GM12878 (cell line): ENCODE measurements around the gene ATP6V1C2. TPM values are rescaled to one million over a fixed set of nuclear protein-coding genes. Genes with fewer than 3 reads are reported as not detected.

Experiments used
- ATAC-seq: fragments of 200-7000 bp; cut with Tn5 transposase; 3 replicates; pipeline ENCODE4 v1.9.1; 2020; ENCODE audit warnings: mild to moderate bottlenecking, moderate library complexity
- BruUV-seq: library from RNA; stranded (reverse); fragments of 400-500 nt; replicated peaks from 2 replicates; lab custom pipeline; 2021; lab: Mats Ljungman, UMichigan
- CTCF ChIA-PET: fragments of 300-600 bp; sonication (Branson Sonifier 250); formaldehyde crosslinking; extraction: SDS; loops from one replicate; lab custom pipeline; 2021; ENCODE audit warnings: inconsistent platforms; lab: Yijun Ruan, JAX
- POLR2A ChIA-PET: fragments of 350-600 bp; formaldehyde crosslinking; extraction: SDS; loops from one replicate; lab custom pipeline; 2021; ENCODE audit warnings: inconsistent platforms; lab: Charles Lee
- RAD21 ChIA-PET: fragments of 300-600 bp; sonication (Branson Sonifier 250); formaldehyde crosslinking; loops from one replicate; lab custom pipeline; 2023; ENCODE audit warnings: antibody characterized with exemption; ENCODE audit not compliant: unreplicated experiment; lab: Charles Lee
- SMC1A ChIA-PET: fragments of 300-600 bp; sonication (Branson Sonifier 250); formaldehyde crosslinking; loops from one replicate; lab custom pipeline; 2023; ENCODE audit not compliant: unreplicated experiment, uncharacterized antibody; lab: Charles Lee
- DNase-seq: peaks from one replicate; pipeline ENCODE4 v3.0.0-alpha.2; 2011; ENCODE audit warnings: low read depth, low spot score
- FAIRE-seq: peaks from 3 replicates; lab custom pipeline; 2011; peaks lifted over from hg19 to GRCh38; lab: Jason Lieb, UNC
- H2AFZ ChIP-seq: 2 replicates; pipeline ENCODE4 v1.6.0; 2011; ENCODE audit warnings: low read depth, low read length, control low read depth; ENCODE audit not compliant: control insufficient read depth
- H3K27ac ChIP-seq: 2 replicates; pipeline ENCODE4 v1.5.1; 2011; ENCODE audit warnings: control low read depth; ENCODE audit not compliant: control insufficient read depth, insufficient read depth
- H3K27me3 ChIP-seq, 2 experiments: replicated peaks in 1 of 2; 2 replicates each; pipeline versions ENCODE4 v1.6.0 to v1.6.1; 2011; ENCODE audit warnings: low read length in 1 of 2; ENCODE audit not compliant: control insufficient read depth in 2 of 2, insufficient read depth in 2 of 2
- H3K36me3 ChIP-seq, 2 experiments: 2 replicates each; pipeline ENCODE4 v1.5.1; 2011; ENCODE audit warnings: low read length in 1 of 2; ENCODE audit not compliant: control insufficient read depth in 2 of 2, insufficient read depth in 2 of 2
- H3K4me1 ChIP-seq: 2 replicates; pipeline ENCODE4 v1.6.1; 2011; ENCODE audit warnings: mild to moderate bottlenecking, low read length, moderate library complexity, mixed read lengths; ENCODE audit not compliant: control insufficient read depth, insufficient read depth
- H3K4me2 ChIP-seq: 2 replicates; pipeline ENCODE4 v1.6.0; 2011; ENCODE audit warnings: control low read depth; ENCODE audit not compliant: control insufficient read depth, insufficient read depth
- H3K4me3 ChIP-seq: fragments of 200-600 bp; sonication (generic); 2 replicates; pipeline ENCODE4 v1.5.1; 2016
- H3K79me2 ChIP-seq: 2 replicates; pipeline ENCODE4 v1.6.0; 2011; ENCODE audit warnings: low read length; ENCODE audit not compliant: control insufficient read depth, insufficient read depth
- H3K9ac ChIP-seq: 2 replicates; pipeline ENCODE4 v1.8.0; 2011; ENCODE audit warnings: low read length, control low read depth, mixed read lengths; ENCODE audit not compliant: control insufficient read depth, insufficient read depth
- H3K9me3 ChIP-seq: replicated peaks from 3 replicates; pipeline ENCODE4 v1.5.1; 2011; ENCODE audit warnings: mild to moderate bottlenecking, low read length; ENCODE audit not compliant: control insufficient read depth, insufficient read depth
- H4K20me1 ChIP-seq: 2 replicates; pipeline ENCODE4 v1.6.0; 2011; ENCODE audit not compliant: control insufficient read depth, insufficient read depth
- BACH1 ChIP-seq: fragments of 450-650 bp; IDR thresholded peaks from 2 replicates; pipeline ENCODE4 v1.6.1; 2017; ENCODE audit warnings: mild to moderate bottlenecking, borderline replicate concordance
- EZH2 ChIP-seq: IDR thresholded peaks from 2 replicates; pipeline ENCODE4 v1.6.1; 2012; ENCODE audit warnings: low read depth, mild to moderate bottlenecking, control low read depth, inconsistent platforms, low read length, borderline replicate concordance; ENCODE audit not compliant: control insufficient read depth
- HCFC1 ChIP-seq: fragments of 150-350 bp; IDR thresholded peaks from 2 replicates; pipeline ENCODE4 v1.6.1; 2014; ENCODE audit warnings: low read length
- HDAC2 ChIP-seq: fragments of 200-600 bp; sonication (generic); IDR thresholded peaks from 2 replicates; pipeline ENCODE4 v1.6.1; 2017
- IKZF2 ChIP-seq, 2 experiments: fragments of 450-650 bp; IDR thresholded peaks; 2 replicates each; pipeline ENCODE4 v1.6.1; 2017; ENCODE audit warnings: mild to moderate bottlenecking in 2 of 2, moderate library complexity in 2 of 2
- MYC ChIP-seq: IDR thresholded peaks from 2 replicates; pipeline ENCODE4 v1.6.1; 2011; ENCODE audit warnings: mild to moderate bottlenecking, low read length, moderate library complexity, inconsistent platforms; ENCODE audit not compliant: insufficient read depth, insufficient replicate concordance, insufficient read length, severe bottlenecking
- POLR2AphosphoS2 ChIP-seq: IDR thresholded peaks from 2 replicates; pipeline ENCODE4 v1.6.1; 2011; ENCODE audit warnings: low read depth, mild to moderate bottlenecking, low read length, improper control_type of control experiment, moderate library complexity
- RCOR1 ChIP-seq: conservative IDR thresholded peaks from 2 replicates; pipeline ENCODE4 v1.6.1; 2012; ENCODE audit warnings: low read depth, low read length, improper control_type of control experiment
- RELB ChIP-seq: fragments of 450-650 bp; IDR thresholded peaks from 2 replicates; pipeline ENCODE4 v1.6.1; 2017; ENCODE audit warnings: low read depth, mild to moderate bottlenecking, moderate library complexity
- SIN3A ChIP-seq: IDR thresholded peaks from 2 replicates; pipeline ENCODE4 v1.6.1; 2012; ENCODE audit warnings: low read depth, low read length, improper control_type of control experiment
- SIX5 ChIP-seq: IDR thresholded peaks from 2 replicates; pipeline ENCODE4 v1.6.1; 2011; ENCODE audit warnings: mild to moderate bottlenecking, low read depth, low read length, moderate library complexity; ENCODE audit not compliant: severe bottlenecking
- SRF ChIP-seq, 2 experiments: IDR thresholded peaks; 2 replicates each; pipeline ENCODE4 v1.6.1; 2011; ENCODE audit warnings: low read depth in 2 of 2, low read length in 2 of 2, mild to moderate bottlenecking in 1 of 2, moderate library complexity in 1 of 2
- STAT3 ChIP-seq: IDR thresholded peaks from 2 replicates; pipeline ENCODE4 v1.6.1; 2011; ENCODE audit warnings: low read depth, low read length, improper control_type of control experiment
- SUPT20H ChIP-seq: IDR thresholded peaks from 2 replicates; pipeline ENCODE4 v1.6.1; 2011; ENCODE audit warnings: low read depth, mild to moderate bottlenecking, low read length, moderate library complexity, borderline replicate concordance; ENCODE audit not compliant: control insufficient read depth
- TAF1 ChIP-seq: IDR thresholded peaks from 2 replicates; pipeline ENCODE4 v1.6.1; 2011; ENCODE audit warnings: mild to moderate bottlenecking, low read depth, low read length, borderline replicate concordance
- USF1 ChIP-seq: IDR thresholded peaks from 2 replicates; pipeline ENCODE4 v1.6.1; 2011; ENCODE audit warnings: borderline replicate concordance, low read depth, mild to moderate bottlenecking, moderate library complexity, mixed read lengths, low read length; ENCODE audit not compliant: insufficient read depth; ENCODE audit errors: extremely low read length
- WGBS: methylation state at CpG from one replicate; pipeline ENCODE4 v1.1.6; 2016; ENCODE audit warnings: low lambda C conversion rate; ENCODE audit not compliant: insufficient replicate concordance, insufficient coverage; ENCODE audit errors: missing lambda C conversion rate; 5-methylcytosine and 5-hydroxymethylcytosine counted together
- in situ Hi-C: fragments of 300-500 bp; cut with MboI; formaldehyde crosslinking; loops from 9 replicates; pipeline ENCODE4 v1.14.3; 2018; ENCODE audit warnings: mixed read lengths
- intact Hi-C: fragments of 100-400 bp; cut with micrococcal nuclease; formaldehyde crosslinking; loops from one replicate; pipeline ENCODE4 v1.14.2; 2022; ENCODE audit not compliant: unreplicated experiment
- polyA plus RNA-seq, 11 experiments: library from polyadenylated mRNA; depleted of rRNA in 4 of 11; unstranded in 6 of 11; stranded (reverse) in 5 of 11; fragments of >200 nt; fragmentation: Nextera tagmentation in 4 of 11; fragmentation: Illumina TruSeq in 1 of 11; extraction: Ambion mirVana in 4 of 11; extraction: Trizol in 1 of 11; gene quantifications; 1 replicate in 1 of 11; 2 replicates in 10 of 11; pipeline versions ENCODE4 v1.2.1 to v1.2.3, GENCODE V29; 2011 to 2016; ENCODE audit warnings: inconsistent platforms in 2 of 11, missing spikeins in 2 of 11, low read depth in 1 of 11
- total RNA-seq, 4 experiments: library from RNA; depleted of rRNA in 3 of 4; stranded (reverse); fragments of >200 nt in 3 of 4; fragmentation: Illumina TruSeq in 1 of 4; extraction: Trizol in 1 of 4; gene quantifications; 2 replicates each; pipeline versions ENCODE4 v1.2.1 to v1.2.3, GENCODE V29; 2013 to 2021

Gene ATP6V1C2
- total and polyA plus RNA-seq, 10 of the 15 experiments (the other 5 are each of a cell fraction or from before 2014, with no cell fraction given) = 0.04 to 1.5 (median 0.24) TPM; not detected in 1

- ChIA-PET RAD21 (no interaction called here), SMC1A (no interaction called here), POLR2A (no interaction called here), CTCF (no interaction called here)
- no peak overlapping the region for H2AFZ ChIP-seq
- WGBS = 76% methylated on average over 10 of the region's 13 CpGs
- no peaks in the 10 kb centered on the region for H3K79me2 ChIP-seq
- H3K4me3 ChIP-seq = no peak overlapping the region
- H3K36me3 ChIP-seq = peaks cover 2% of the 10 kb centered on the region in 2 experiments; a peak in 3 of 4 replicates
- H3K9me3 ChIP-seq = no peaks in the 10 kb centered on the region
- FAIRE-seq = no peak
- TF ChIP-seq SIX5 = no peak
- TF ChIP-seq HCFC1 = no peak
- TF ChIP-seq EZH2 = no peak
- no peak overlapping the region for H3K4me2 ChIP-seq
- no peak overlapping the region for H3K27ac ChIP-seq
- H4K20me1 ChIP-seq = no peaks in the 10 kb centered on the region
- no peaks in the 10 kb centered on the region for H3K4me1 ChIP-seq
- in situ Hi-C loops (no loop called here), intact Hi-C loops (no loop called here)
- H3K27me3 ChIP-seq = no peaks in the 10 kb centered on the region; a peak in 1 of 4 replicates
- no TSS peak for BruUV-seq
- no peak for ATAC-seq
- no peak overlapping the region for H3K9ac ChIP-seq
- no peak for DNase-seq
Measured at GRCh38 chr2:10772868-10773215, 51.4 kb downstream of the ATP6V1C2 start.

GRCh38 chr2:10773821-10774341 lies 52.5 kb downstream of the ATP6V1C2 start:
- intact Hi-C loops = no loop called here
- ATAC-seq (no peak), FAIRE-seq (no peak), DNase-seq (no peak)
- no peaks in the 10 kb centered on the region for H3K79me2 ChIP-seq
- H3K36me3 ChIP-seq = peaks cover 2 to 10% of the 10 kb centered on the region in 2 experiments; a peak in 3 of 4 replicates
- no peak overlapping the region for H3K9ac ChIP-seq
- no peak overlapping the region for H3K27ac ChIP-seq
- H3K4me2 ChIP-seq = no peak overlapping the region
- H4K20me1 ChIP-seq = no peaks in the 10 kb centered on the region
- H2AFZ ChIP-seq = no peak overlapping the region
- POLR2A ChIA-PET = no interaction called here
- SMC1A ChIA-PET = no interaction called here
- H3K4me1 ChIP-seq = no peaks in the 10 kb centered on the region
- in situ Hi-C loops = no loop called here
- RAD21 ChIA-PET = no interaction called here
- no peaks in the 10 kb centered on the region for H3K9me3 ChIP-seq
- WGBS = 54% methylated on average over 8 of the region's 8 CpGs
- CTCF ChIA-PET = interaction anchor here (0.6 kb wide), 1 partner anchor 448 kb away, joined by 3 read pairs; no protein-coding TSS in a partner anchor
- H3K27me3 ChIP-seq = no peaks in the 10 kb centered on the region; a peak in 1 of 4 replicates
- no TSS peak for BruUV-seq
- no peak overlapping the region for H3K4me3 ChIP-seq
- TF ChIP-seq POLR2AphosphoS2 (no peak), SIN3A (no peak), SRF (IDR thresholded peaks at IDR 0.05; ENCODE audit: low read depth in 2 of 2, low read length in 2 of 2) (no peak), RCOR1 (no peak), MYC (no peak), BACH1 (no peak), SUPT20H (no peak), TAF1 (no peak), RELB (no peak), USF1 (no peak), HDAC2 (no peak), IKZF2 (IDR thresholded peaks at IDR 0.05) (no peak), STAT3 (no peak)
